Neural cell (in vitro differentiated cells): ENCODE measurements around the gene CCDC148. TPM values are rescaled to one million over a fixed set of nuclear protein-coding genes. Genes with fewer than 3 reads are reported as not detected.
"Not testable (repeated sequence)": the region's sequence is repeated elsewhere in the genome, so short reads cannot be mapped to it uniquely, and the experiment has no call there.

Source experiments
- H2AFZ ChIP-seq: fragments of 200-600, 300-800 bp; sonication (generic), shearing (Covaris generic); 2 replicates; pipeline ENCODE4 v1.6.0; 2014; ENCODE audit warnings: low read depth, mild to moderate bottlenecking, antibody characterized with exemption, low read length, moderate library complexity
- H3F3A ChIP-seq: fragments of 200-600 bp; shearing (Covaris generic); 2 replicates; pipeline ENCODE4 v1.6.1; 2016; ENCODE audit warnings: mild to moderate bottlenecking, moderate library complexity, mixed read lengths, antibody characterized with exemption, low read length; ENCODE audit not compliant: insufficient read depth, poor library complexity, severe bottlenecking
- H3K27ac ChIP-seq: fragments of 200-600, 300-800 bp; sonication (generic), shearing (Covaris generic); 2 replicates; pipeline ENCODE4 v1.5.1; 2014; ENCODE audit warnings: mild to moderate bottlenecking, low read length, moderate library complexity
- H3K27me3 ChIP-seq: fragments of 300-800, 200-600 bp; sonication (generic), shearing (Covaris generic); 2 replicates; pipeline ENCODE4 v1.6.0; 2014; ENCODE audit warnings: mild to moderate bottlenecking, low read depth, low read length, moderate library complexity; ENCODE audit not compliant: insufficient read depth
- H3K36me3 ChIP-seq: fragments of 300-800, 200-600 bp; sonication (generic), shearing (Covaris generic); 2 replicates; pipeline ENCODE4 v1.5.1; 2014; ENCODE audit warnings: mild to moderate bottlenecking, antibody characterized with exemption, low read length, moderate library complexity; ENCODE audit not compliant: insufficient read depth
- H3K4me2 ChIP-seq: fragments of 300-800, 200-600 bp; sonication (generic), shearing (Covaris generic); 2 replicates; pipeline ENCODE4 v1.6.0; 2014; ENCODE audit warnings: mild to moderate bottlenecking, low read length
- H3K4me3 ChIP-seq: fragments of 300-800, 200-600 bp; sonication (generic), shearing (Covaris generic); 2 replicates; pipeline ENCODE4 v1.5.1; 2014; ENCODE audit warnings: mild to moderate bottlenecking, low read length, moderate library complexity
- H3K79me2 ChIP-seq: fragments of 200-600 bp; shearing (Covaris generic); replicated peaks from 2 replicates; pipeline ENCODE4 v1.6.0; 2014; ENCODE audit warnings: mild to moderate bottlenecking, low read length, moderate library complexity; ENCODE audit not compliant: insufficient read depth
- H3K9ac ChIP-seq: fragments of 300-800, 200-600 bp; sonication (generic), shearing (Covaris generic); 2 replicates; pipeline ENCODE4 v1.6.1; 2016; ENCODE audit warnings: mild to moderate bottlenecking, low read length, mixed read lengths
- H3K9me2 ChIP-seq: fragments of 200-600 bp; shearing (Covaris generic); 2 replicates; pipeline ENCODE4 v1.6.1; 2016; ENCODE audit warnings: mild to moderate bottlenecking, low read length, mixed read lengths; ENCODE audit not compliant: insufficient read depth
- H3K9me3 ChIP-seq: fragments of 200-600, 300-800 bp; sonication (generic), shearing (Covaris generic); 2 replicates; pipeline ENCODE4 v1.6.1; 2016; ENCODE audit warnings: mild to moderate bottlenecking, mixed run types, low read length, moderate library complexity, mixed read lengths
- H4K20me1 ChIP-seq: fragments of 200-600 bp; shearing (Covaris generic); 2 replicates; pipeline ENCODE4 v1.6.1; 2016; ENCODE audit warnings: mild to moderate bottlenecking, mixed run types; ENCODE audit not compliant: insufficient read depth
- EP300 ChIP-seq: fragments of 450-650 bp; conservative IDR thresholded peaks from 2 replicates; pipeline ENCODE4 v1.6.1; 2014; ENCODE audit warnings: antibody characterized with exemption, mild to moderate bottlenecking, moderate library complexity; ENCODE audit not compliant: poor library complexity, severe bottlenecking
- EZH2 ChIP-seq: fragments of 200-600, 300-800 bp; shearing (Covaris generic), sonication (generic); IDR thresholded peaks from 2 replicates; pipeline ENCODE4 v1.6.1; 2014; ENCODE audit warnings: antibody characterized with exemption, low read length, borderline replicate concordance, mild to moderate bottlenecking; ENCODE audit not compliant: insufficient read depth, poor library complexity, severe bottlenecking
- MXI1 ChIP-seq: fragments of 450-650 bp; conservative IDR thresholded peaks from 2 replicates; pipeline ENCODE4 v1.6.1; 2014; ENCODE audit warnings: antibody characterized with exemption, mild to moderate bottlenecking; ENCODE audit not compliant: poor library complexity, severe bottlenecking
- POLR2AphosphoS5 ChIP-seq: IDR thresholded peaks from 2 replicates; pipeline ENCODE4 v1.6.1; 2012
- RAD21 ChIP-seq: fragments of 450-650 bp; conservative IDR thresholded peaks from 2 replicates; pipeline ENCODE4 v1.6.1; 2014; ENCODE audit warnings: antibody characterized with exemption, mild to moderate bottlenecking, moderate library complexity
- SMC3 ChIP-seq: fragments of 450-650 bp; conservative IDR thresholded peaks from 2 replicates; pipeline ENCODE4 v1.6.1; 2014; ENCODE audit warnings: antibody characterized with exemption, mild to moderate bottlenecking, moderate library complexity; ENCODE audit not compliant: poor library complexity
- TAF1 ChIP-seq: IDR thresholded peaks from 2 replicates; pipeline ENCODE4 v1.6.1; 2012; ENCODE audit warnings: low read depth
- polyA plus RNA-seq: library from polyadenylated mRNA; depleted of rRNA; stranded (reverse); fragments of >200 nt; gene quantifications from 2 replicates; pipeline ENCODE4 v1.2.3, GENCODE V29; 2014
- TF ChIP-seq, protein P1 (sequence below): fragments of 450-650 bp; IDR thresholded peaks from 2 replicates; pipeline ENCODE4 v1.5.1; 2014; ENCODE audit warnings: antibody characterized with exemption, mild to moderate bottlenecking, moderate library complexity; ENCODE audit not compliant: poor library complexity, severe bottlenecking
- TF ChIP-seq, protein P2 (sequence below): IDR thresholded peaks from 2 replicates; pipeline ENCODE4 v1.6.1; 2012; ENCODE audit warnings: borderline replicate concordance

CCDC148 gene
- polyA plus RNA-seq, 1 donor from 2014 or later, result 1.8 TPM

DNA sequence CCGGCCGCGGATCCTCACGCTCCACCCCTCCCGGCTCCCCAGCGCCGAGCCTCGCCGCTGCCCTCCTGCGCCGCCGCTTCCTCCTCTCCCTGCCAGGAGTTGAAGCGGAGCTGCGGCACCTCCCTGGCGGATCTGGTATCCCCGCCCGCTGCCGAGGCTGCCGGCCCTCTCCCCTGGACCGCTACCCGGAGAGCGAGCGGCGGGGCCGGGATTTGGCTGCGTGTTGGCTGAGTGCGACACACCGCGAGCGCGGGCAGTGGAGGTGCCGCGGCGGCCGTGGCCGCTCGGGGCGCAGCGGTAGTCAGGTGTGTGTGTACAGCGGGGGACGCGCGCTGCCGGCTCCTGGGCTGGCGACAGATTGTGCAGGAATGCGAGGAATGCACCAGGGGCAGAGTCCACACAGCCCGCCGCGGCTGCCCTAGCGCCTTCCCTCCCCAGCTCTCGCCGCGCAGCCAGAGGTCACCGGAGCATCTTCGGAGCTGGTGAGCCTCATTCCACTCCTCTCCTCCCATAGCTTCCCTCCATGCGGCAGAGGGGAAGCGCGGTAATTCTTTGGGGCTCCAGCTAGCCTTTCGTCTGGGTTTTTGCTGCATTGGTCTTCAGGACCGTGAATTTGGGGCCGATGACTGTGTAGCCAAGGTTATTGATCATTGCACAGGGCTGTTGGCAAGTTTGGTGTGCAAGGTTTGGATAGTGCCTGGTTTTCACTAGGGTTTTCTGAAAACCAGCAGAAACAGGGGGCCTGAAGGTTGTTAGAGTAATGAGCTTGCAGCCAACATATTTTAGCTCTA lies 1.5 kb upstream of the CCDC148 start (continued):
- TF ChIP-seq, protein P1, sequence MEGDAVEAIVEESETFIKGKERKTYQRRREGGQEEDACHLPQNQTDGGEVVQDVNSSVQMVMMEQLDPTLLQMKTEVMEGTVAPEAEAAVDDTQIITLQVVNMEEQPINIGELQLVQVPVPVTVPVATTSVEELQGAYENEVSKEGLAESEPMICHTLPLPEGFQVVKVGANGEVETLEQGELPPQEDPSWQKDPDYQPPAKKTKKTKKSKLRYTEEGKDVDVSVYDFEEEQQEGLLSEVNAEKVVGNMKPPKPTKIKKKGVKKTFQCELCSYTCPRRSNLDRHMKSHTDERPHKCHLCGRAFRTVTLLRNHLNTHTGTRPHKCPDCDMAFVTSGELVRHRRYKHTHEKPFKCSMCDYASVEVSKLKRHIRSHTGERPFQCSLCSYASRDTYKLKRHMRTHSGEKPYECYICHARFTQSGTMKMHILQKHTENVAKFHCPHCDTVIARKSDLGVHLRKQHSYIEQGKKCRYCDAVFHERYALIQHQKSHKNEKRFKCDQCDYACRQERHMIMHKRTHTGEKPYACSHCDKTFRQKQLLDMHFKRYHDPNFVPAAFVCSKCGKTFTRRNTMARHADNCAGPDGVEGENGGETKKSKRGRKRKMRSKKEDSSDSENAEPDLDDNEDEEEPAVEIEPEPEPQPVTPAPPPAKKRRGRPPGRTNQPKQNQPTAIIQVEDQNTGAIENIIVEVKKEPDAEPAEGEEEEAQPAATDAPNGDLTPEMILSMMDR, result peak; percentile 80
- TF ChIP-seq EZH2 (no peak), SMC3 (peak; percentile 56)

DNA sequence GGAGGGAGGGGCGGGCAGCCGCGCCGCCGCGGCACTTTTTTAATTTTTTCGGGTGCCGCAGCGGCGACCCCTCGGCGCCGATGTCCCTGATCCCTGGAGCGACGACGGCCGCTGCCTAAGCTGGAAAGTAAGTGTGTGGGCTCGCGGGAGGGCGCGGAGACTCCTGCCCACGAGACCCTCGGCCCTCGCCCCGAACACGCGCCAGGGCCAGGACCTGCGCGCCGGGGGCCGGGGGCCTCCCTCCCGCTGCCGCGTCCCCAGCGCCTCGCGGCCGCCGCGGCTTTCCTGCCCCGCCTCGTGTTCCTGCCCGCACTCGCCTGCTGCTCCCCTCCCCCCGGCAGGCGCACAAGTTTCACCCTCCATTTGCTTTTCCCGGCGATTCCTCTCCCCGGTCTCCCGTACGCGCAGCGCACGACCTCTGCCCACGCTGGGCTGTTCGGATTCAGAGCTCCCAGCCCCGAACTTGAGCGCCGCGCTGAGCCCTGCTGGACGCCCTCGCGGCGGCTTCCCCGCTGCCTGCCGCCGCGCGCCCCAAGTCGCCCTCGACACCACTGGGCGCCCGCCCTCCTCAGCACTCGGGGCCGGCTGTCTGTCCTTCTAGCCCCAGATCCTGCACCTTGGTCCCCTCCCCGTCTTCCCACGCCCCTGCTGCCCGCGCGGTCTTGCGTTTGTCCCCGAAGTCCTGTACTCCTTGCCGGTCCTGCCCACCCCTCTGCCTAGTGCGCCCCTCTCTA lies 706 bp upstream of the CCDC148 start:
- H3K79me2 ChIP-seq, result peaks cover 23% of the 10 kb centered on the region
- no peaks in the 10 kb centered on the region for H3K27me3 ChIP-seq
- peak overlapping the region; percentile 53 for H3K27ac ChIP-seq
- peak overlapping the region; percentile 66 for H2AFZ ChIP-seq
- no peaks in the 10 kb centered on the region for H4K20me1 ChIP-seq
- H3K9ac ChIP-seq, result peak overlapping the region; percentile 70
- peak; percentile 74 for TF ChIP-seq MXI1
- TF ChIP-seq, protein P1, result no peak
- no peaks in the 10 kb centered on the region for H3K9me2 ChIP-seq
- no peaks in the 10 kb centered on the region for H3K36me3 ChIP-seq
- peak overlapping the region; percentile 89 for H3K4me3 ChIP-seq
- H3K4me2 ChIP-seq, result no peak overlapping the region
- no peaks in the 10 kb centered on the region for H3K9me3 ChIP-seq
- no peaks in the 10 kb centered on the region for H3F3A ChIP-seq

DNA sequence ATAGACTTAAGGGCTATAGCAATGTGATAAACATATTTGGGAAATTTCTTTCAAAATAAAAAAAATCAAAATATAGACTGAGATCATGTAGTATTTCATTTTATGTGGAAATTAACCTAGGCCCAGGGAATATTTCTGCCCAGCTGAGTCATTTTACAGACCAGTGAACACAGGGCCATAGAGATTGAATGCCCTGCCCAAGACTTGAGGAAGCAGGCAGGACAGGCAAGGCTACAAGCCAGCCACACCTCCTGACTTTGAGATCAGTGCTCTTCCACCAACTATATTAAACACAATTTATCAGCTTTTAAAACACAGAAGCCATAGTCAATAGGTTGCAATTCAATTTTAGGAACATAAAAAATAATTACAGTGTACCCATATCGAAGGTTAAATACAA lies 12.9 kb downstream of the CCDC148 start:
- H3K36me3 ChIP-seq, result no peaks in the 10 kb centered on the region
- no peak overlapping the region for H2AFZ ChIP-seq
- H3F3A ChIP-seq, result no peaks in the 10 kb centered on the region
- H4K20me1 ChIP-seq, result no peaks in the 10 kb centered on the region
- no peak overlapping the region for H3K4me2 ChIP-seq
- TF ChIP-seq RAD21 (no peak), MXI1 (no peak), EZH2 (no peak), SMC3 (no peak), EP300 (no peak), POLR2AphosphoS5 (no peak), TAF1 (no peak)
- TF ChIP-seq, protein P2, sequence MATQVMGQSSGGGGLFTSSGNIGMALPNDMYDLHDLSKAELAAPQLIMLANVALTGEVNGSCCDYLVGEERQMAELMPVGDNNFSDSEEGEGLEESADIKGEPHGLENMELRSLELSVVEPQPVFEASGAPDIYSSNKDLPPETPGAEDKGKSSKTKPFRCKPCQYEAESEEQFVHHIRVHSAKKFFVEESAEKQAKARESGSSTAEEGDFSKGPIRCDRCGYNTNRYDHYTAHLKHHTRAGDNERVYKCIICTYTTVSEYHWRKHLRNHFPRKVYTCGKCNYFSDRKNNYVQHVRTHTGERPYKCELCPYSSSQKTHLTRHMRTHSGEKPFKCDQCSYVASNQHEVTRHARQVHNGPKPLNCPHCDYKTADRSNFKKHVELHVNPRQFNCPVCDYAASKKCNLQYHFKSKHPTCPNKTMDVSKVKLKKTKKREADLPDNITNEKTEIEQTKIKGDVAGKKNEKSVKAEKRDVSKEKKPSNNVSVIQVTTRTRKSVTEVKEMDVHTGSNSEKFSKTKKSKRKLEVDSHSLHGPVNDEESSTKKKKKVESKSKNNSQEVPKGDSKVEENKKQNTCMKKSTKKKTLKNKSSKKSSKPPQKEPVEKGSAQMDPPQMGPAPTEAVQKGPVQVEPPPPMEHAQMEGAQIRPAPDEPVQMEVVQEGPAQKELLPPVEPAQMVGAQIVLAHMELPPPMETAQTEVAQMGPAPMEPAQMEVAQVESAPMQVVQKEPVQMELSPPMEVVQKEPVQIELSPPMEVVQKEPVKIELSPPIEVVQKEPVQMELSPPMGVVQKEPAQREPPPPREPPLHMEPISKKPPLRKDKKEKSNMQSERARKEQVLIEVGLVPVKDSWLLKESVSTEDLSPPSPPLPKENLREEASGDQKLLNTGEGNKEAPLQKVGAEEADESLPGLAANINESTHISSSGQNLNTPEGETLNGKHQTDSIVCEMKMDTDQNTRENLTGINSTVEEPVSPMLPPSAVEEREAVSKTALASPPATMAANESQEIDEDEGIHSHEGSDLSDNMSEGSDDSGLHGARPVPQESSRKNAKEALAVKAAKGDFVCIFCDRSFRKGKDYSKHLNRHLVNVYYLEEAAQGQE, result no peak
- TF ChIP-seq, protein P1, result no peak
- H3K4me3 ChIP-seq, result no peak overlapping the region
- H3K27ac ChIP-seq, result no peak overlapping the region
- H3K9me3 ChIP-seq, result no peaks in the 10 kb centered on the region
- H3K9me2 ChIP-seq, result no peaks in the 10 kb centered on the region
- no peaks in the 10 kb centered on the region for H3K27me3 ChIP-seq
- no peak overlapping the region for H3K9ac ChIP-seq
- no peaks in the 10 kb centered on the region for H3K79me2 ChIP-seq

DNA sequence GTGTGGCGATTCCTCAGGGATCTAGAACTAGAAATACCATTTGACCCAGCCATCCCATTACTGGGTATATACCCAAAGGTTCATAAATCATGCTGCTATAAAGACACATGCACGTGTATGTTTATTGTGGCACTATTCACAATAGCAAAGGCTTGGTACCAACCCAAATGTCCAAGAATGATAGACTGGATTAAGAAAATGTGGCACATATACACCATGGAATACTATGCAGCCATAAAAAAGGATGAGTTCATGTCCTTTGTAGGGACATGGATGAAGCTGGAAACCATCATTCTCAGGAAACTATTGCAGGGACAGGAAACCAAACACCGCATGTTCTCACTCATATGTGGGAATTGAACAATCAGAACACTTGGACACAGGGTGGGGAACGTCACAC lies 17.5 kb downstream of the CCDC148 start:
- not testable (repeated sequence) for H3K4me2 ChIP-seq, H2AFZ ChIP-seq, H3K79me2 ChIP-seq, H3K4me3 ChIP-seq, H3K27me3 ChIP-seq, H4K20me1 ChIP-seq, H3K9me3 ChIP-seq, H3F3A ChIP-seq, H3K9me2 ChIP-seq, H3K36me3 ChIP-seq, H3K27ac ChIP-seq, H3K9ac ChIP-seq
